Measurements from ENCODE around the gene ARL8A.
"Not testable (repeated sequence)": the region's sequence is repeated elsewhere in the genome, so short reads cannot be mapped to it uniquely, and the experiment has no call there.

The ARL8A gene

DNA sequence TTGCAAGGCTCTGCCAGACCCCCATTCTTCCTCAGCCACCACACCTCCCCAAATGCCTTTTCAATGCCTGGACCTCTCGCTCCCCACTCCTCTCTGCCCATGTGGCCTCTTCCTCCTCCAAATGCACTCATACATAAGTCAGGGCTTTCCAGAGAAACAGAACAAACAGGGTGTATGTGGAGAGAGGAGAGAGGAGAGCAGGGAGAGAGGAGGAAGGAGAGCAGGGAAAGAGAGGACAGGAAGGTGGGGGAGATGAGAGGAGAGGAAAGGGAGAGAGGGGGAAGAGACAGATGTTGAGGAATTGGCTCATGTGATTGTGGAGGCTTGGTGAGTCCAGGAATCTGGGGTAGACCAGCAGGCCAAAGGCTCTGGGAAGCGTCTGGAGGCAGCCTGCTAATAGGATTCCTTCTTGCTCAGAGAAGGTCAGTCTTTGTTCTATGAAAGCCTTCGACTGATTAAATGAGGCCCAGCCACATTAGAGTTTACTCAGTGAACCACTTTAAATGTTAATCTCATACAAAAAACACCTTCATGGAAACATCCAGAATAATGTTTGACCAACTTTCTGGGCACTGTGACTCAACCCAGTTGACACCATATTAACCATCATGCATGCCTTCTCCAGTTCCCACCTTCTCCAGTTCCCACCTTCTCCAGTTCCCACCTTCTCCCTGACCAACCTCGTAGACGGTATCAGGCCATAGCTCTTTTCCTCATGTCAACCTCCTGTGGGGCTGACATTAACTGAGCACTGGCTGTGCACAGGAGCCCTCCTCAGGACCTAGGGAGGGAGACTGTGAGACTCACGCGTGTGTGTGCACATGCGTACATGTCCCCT lies 37.7 kb upstream of the ARL8A start:
- TF ChIP-seq, protein P1, sequence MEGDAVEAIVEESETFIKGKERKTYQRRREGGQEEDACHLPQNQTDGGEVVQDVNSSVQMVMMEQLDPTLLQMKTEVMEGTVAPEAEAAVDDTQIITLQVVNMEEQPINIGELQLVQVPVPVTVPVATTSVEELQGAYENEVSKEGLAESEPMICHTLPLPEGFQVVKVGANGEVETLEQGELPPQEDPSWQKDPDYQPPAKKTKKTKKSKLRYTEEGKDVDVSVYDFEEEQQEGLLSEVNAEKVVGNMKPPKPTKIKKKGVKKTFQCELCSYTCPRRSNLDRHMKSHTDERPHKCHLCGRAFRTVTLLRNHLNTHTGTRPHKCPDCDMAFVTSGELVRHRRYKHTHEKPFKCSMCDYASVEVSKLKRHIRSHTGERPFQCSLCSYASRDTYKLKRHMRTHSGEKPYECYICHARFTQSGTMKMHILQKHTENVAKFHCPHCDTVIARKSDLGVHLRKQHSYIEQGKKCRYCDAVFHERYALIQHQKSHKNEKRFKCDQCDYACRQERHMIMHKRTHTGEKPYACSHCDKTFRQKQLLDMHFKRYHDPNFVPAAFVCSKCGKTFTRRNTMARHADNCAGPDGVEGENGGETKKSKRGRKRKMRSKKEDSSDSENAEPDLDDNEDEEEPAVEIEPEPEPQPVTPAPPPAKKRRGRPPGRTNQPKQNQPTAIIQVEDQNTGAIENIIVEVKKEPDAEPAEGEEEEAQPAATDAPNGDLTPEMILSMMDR (IDR thresholded peaks at IDR 0.05; ENCODE audit: extremely low read depth, insufficient read depth, missing control alignments) = no peak
- in situ Hi-C loops (cut with MboI; ENCODE audit: low pct_unique_long_range_greater_than_20kb, low sequenced_read_pairs, unreplicated experiment) = loop anchor here (25.0 kb wide), 1 partner anchor 530 kb away; the partner anchor contains the start of gene SYT2
- DNase-seq (ENCODE audit: low spot score) = no peak

GRCh38 chr1:202181586-202181985 lies 37.0 kb upstream of the ARL8A start:
- no peak for DNase-seq (ENCODE audit: low spot score)
- TF ChIP-seq, protein P1 (IDR thresholded peaks at IDR 0.05; ENCODE audit: extremely low read depth, insufficient read depth, missing control alignments) = no peak
- in situ Hi-C loops (cut with MboI; ENCODE audit: low pct_unique_long_range_greater_than_20kb, low sequenced_read_pairs, unreplicated experiment) = loop anchor here (25.0 kb wide), 1 partner anchor 531 kb away; the partner anchor contains the start of gene SYT2

GRCh38 chr1:202180751-202181139 lies 36.2 kb upstream of the ARL8A start:
- in situ Hi-C loops (cut with MboI; ENCODE audit: low pct_unique_long_range_greater_than_20kb, low sequenced_read_pairs, unreplicated experiment) = loop anchor here (25.0 kb wide), 1 partner anchor 532 kb away; the partner anchor contains the start of gene SYT2
- not testable (repeated sequence) for DNase-seq (ENCODE audit: low spot score)

- peak; percentile 60 for DNase-seq (ENCODE audit: low spot score)
- TF ChIP-seq, protein P1 (IDR thresholded peaks at IDR 0.05; ENCODE audit: extremely low read depth, insufficient read depth, missing control alignments) = no peak
- in situ Hi-C loops (cut with MboI; ENCODE audit: low pct_unique_long_range_greater_than_20kb, low sequenced_read_pairs, unreplicated experiment) = loop anchor here (25.0 kb wide), 1 partner anchor 532 kb away; the partner anchor contains the start of gene SYT2
Observed at GRCh38 chr1:202179828-202180750, 35.6 kb upstream of the ARL8A start.

GRCh38 chr1:202176949-202177927 lies 32.7 kb upstream of the ARL8A start:
- no peak for DNase-seq (ENCODE audit: low spot score)
- in situ Hi-C loops (cut with MboI; ENCODE audit: low pct_unique_long_range_greater_than_20kb, low sequenced_read_pairs, unreplicated experiment) = loop anchor here (25.0 kb wide), 1 partner anchor 535 kb away; the partner anchor contains the start of gene SYT2
- TF ChIP-seq, protein P1 (IDR thresholded peaks at IDR 0.05; ENCODE audit: extremely low read depth, insufficient read depth, missing control alignments) = no peak

DNA sequence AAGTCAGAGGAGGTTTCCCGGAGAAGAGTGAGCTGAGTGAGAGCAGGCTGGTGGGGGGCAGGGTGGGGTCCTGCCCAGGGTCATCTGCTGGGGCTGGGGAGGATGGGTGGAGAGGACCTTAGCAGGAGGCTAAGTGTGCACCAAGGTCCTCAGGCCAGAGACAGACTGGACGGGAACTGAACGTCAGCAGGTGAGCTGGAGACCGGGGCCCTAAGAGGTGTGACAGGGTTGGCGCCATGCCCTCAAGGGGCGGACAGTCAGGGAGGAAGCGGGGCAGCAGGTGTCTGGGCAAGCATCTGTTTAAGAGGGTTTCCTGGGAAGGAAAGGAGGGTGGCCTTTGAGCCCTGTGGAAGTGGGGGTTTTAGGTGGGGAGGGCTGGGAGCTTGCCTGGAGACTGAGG lies 29.5 kb upstream of the ARL8A start:
- TF ChIP-seq, protein P1 (IDR thresholded peaks at IDR 0.05; ENCODE audit: extremely low read depth, insufficient read depth, missing control alignments) = no peak
- in situ Hi-C loops (cut with MboI; ENCODE audit: low pct_unique_long_range_greater_than_20kb, low sequenced_read_pairs, unreplicated experiment) = no loop called here
- DNase-seq (ENCODE audit: low spot score) = no peak
